ENCODE measurements around the gene PHC3.

- no peak for TF ChIP-seq CTCF (IDR thresholded peaks at IDR 0.05)
- TF ChIP-seq POLR2A (IDR thresholded peaks at IDR 0.05), result no peak
These were observed 43.6 kb upstream of the PHC3 start for GRCh38 chr3:170225166-170225565.
